Adrenal gland (tissue), 5 donors: ENCODE data around the gene NDUFB7.

Experiments used
- CTCF ChIP-seq, 6 experiments: fragments of 450-650 bp in 4 of 6; fragments of 200-600 bp in 2 of 6; sonication (generic) in 1 of 6; IDR thresholded peaks; 1 replicate in 5 of 6; 2 replicates in 1 of 6; pipeline versions ENCODE4 v1.5.1 to v1.8.0; 2016 to 2021; ENCODE audit warnings: antibody characterized with exemption in 6 of 6, mild to moderate bottlenecking in 2 of 6, moderate library complexity in 1 of 6
- POLR2A ChIP-seq, 2 donors: fragments of 450-650 bp; IDR thresholded peaks; one replicate each; pipeline ENCODE4 v1.6.1; 2017; ENCODE audit warnings: antibody characterized with exemption in 2 of 2, mild to moderate bottlenecking in 2 of 2, moderate library complexity in 1 of 2
- donor health status: DM: no; HTN: no; CAD: no.

DNA sequence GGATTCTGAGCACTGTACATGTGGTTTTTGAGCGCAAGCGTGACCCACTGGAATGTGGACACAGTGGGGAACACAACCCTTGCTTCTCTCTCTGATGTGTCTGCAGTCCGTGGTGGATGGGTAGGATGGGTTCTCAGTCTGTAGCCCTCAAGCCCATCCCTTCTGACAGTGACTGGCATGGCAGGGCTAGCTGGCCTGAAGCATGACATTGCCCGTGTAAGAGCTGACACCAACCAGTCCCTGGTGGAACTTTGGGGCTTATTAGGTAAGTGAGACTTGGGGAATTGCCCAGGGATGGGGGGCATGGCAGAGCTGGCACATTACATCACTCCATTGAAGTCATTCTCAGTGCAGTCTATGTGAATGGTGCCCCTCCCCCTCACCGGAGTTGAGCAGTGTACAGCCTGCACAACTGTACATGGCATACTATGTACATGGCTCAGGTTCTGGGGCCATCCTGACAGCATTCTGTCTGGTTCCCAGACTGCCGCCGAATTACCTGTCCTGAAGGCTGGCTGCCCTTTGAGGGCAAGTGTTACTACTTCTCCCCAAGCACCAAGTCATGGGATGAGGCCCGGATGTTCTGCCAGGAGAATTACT, 27.8 kb upstream of the NDUFB7 start:
- TF ChIP-seq CTCF (IDR thresholded peaks at IDR 0.05) (no peak), POLR2A (IDR thresholded peaks at IDR 0.05) (no peak)
